GM19025 (cell line): ENCODE results near the gene TAF13.
"Not testable (repeated sequence)": the region's sequence is repeated elsewhere in the genome, so short reads cannot be mapped to it uniquely, and the experiment has no call there.

Source experiments
- ATAC-seq: cut with Tn5 transposase; IDR thresholded peaks from one replicate; pipeline ENCODE4 v1.9.1; 2021; ENCODE audit warnings: mild to moderate bottlenecking, low read depth, moderate library complexity; ENCODE audit not compliant: unreplicated experiment

TAF13 gene

DNA sequence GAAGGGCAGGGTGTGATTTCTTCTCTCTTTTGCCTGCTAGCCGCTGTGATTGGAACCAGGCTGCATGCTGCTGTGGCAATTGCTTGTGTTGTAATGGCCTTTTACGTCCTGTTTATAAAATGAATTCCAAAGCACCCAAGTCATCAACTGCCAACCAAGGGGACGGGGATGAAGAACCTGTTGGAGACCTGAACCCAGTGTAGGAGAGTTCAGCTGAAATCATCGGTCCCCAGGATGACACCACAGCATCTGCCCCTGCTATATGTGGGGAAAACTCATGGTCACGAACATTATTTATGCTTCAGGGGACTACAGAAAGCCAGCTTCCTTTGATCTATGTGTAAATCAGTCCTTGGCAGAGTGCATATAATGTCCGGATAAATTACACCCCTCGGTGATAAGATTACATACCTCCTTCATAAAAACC is 18.6 kb upstream of the TAF13 start:
- no peak for ATAC-seq

DNA sequence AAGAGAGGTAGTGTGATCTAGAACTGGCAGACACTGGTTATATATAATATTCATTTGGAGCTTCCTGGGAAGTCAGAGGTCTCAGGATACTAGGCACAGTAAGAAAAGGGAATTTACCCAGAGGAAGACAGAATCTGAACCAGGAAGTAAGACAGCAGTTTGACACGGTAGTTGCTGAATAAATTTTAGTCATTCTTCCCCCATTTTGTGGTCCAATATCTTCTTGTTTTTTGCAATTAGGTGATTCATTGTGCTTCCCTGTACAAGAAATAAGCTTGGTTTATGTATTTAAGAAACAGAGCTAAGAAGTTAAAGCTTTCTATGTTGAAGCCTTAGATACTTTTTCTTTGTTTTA is 16.0 kb upstream of the TAF13 start:
- ATAC-seq, result no peak

DNA sequence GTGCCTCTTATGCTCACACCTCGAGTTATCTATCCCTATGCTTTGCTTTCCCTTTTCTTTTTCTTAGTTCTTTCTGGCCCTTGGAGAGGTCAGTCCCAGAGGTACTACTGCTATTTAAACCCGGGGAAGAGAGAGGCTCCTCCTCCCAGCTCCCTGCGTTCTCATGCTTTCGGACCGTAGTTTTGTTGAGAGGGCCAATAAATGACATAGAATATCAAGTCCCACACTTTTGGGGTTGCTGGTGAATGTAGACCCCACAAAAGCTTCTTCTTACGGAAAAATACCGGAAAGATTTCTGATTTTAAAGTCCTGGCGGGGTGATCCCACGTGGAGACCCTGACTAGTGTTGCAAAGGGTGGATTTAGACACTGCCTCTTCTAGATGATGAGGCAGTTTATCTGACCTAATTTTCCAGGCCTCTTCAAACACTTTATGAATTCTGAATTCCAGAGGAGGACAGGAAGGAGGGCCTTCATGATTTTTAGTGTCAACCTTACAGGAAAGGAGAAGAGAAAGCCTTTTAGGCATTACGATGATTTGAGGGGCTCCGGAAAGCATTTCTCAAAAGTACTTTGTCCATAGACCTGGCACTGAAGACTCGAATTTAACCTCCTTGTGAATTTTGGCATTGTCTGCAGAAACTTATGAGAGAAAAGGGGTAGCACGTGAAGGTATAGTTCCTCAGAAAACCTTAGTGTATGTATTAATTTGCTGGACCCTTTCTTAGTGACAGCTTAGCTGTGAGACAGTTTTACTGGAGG is 15.5 kb upstream of the TAF13 start:
- peak; percentile 40 for ATAC-seq

DNA sequence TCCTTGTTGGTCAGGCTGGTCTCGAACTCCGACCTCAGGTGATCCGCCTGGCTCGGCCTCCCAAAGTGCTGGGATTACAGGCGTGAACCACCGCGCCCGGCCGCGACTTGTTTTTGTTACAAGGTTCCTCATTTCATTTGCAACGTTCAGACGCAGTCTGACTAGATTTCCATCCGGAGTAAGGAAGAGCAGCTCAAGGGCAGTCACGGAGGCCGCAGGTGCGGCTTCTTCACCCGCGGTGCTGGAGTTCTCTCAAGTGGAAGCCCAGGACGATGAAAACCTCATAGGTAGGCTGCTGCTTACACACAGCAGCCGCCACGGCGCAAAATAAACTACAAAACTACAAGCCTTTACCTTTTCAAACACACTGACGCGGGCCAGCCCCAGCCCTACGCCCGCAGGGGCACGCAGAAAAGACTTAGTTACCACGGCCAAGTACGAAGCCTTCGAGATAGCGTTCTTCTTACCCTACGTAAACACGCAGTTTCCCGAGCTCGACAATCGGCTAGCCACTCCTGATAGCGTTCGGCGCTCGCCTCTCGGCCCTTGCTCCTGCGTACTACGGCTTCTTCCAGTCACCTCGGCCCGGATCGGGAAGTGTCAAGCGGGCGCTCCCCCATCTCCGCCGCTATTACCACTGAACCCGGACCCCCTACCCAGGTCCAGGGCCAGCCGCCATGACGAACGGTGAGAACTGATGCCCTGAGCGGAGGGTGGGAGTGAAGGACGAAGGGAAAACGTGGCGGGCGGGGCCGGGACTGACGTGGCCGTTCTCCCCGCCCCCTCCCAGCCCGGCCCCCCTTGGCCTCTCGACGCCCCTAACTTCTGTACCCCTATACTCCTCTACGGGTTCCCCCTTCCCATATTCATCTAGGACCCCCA is 14.6 kb upstream of the TAF13 start, which contains the start of gene TMEM167B:
Gene TMEM167B (plus strand): TSS at position 569 of the 882 bp plus-strand sequence. CDS start 109 bp downstream, at position 678.
- ATAC-seq, result peak; percentile 91

DNA sequence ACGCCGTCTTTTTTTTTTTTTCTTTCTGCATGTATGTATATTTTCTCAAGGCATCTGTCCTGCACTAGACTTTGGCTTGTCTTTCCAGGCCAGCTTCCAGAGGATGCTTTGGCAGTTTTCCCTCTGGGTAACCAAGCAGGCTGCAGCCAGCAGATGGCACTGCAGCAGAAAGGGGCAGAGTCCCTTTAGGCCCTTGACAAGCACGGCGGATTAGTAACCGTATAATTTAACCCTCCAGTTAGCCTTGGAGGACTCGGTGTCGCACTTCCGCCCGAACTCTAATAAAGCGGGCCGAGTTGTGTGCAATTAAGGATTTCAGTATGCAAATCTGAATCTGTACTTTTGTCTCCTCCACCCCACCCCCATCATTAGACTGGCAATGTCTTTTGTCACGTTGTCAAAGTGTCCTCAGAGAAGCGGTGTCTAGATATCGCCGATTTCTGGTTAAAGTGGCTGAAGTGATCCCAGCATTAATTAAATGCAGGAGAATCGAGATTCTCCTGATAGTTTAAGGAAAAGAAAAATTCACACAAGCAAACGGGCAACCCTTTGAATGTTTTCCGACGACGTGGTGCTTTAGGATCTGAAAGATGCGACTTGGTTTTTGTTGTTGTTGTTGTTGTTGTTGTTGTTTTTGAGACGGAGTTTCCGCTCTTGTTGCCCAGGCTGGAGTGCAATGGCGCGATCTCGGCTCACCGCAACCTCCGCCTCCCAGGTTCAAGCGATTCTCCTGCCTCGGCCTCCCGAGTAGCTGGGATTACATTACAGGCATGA is 13.6 kb upstream of the TAF13 start:
- no peak for ATAC-seq

DNA sequence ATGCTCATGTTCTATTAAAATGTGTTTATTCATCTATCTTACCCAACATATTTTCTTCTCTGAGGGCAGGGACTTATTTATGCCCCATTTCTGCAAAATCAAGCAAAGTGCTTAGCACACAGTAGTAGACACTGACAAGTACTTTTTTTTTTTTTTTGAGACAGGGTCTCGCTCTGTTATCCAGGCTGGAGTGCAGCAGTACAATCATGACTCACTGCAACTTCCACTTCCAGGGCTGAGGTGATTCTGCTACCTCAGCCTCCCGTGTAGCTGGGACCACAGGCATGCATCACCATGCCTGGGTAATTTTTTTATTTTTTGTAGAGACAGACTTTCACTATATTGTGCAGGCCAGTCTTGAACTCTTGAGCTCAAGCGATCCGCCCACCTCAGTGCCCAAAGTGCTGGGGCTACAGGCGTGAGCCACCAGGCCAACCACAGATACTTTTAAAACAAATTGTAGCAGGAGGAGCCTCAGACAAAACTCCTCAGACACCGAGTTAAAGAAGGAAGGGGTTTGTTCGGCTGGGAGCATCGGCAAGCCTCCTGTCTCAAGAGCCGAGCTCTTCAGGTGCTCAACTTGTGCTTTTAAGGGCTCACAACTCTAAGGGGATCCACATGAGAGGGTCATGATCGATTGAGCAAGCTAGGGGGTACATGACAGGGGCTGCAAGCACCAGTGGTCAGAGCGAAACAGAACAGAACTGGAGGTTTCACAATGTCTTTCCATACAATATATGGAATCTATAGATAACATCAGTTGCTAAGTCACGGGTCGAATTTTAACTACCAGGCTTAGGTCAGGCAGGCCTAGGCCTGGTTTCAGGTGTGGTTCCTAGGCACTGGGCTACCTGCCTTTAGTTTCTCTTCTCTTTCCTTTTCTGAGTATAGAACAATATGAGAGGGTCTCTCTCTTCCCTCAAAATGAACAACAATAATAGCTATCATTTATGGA is 9.0 kb upstream of the TAF13 start:
- ATAC-seq, result no peak

DNA sequence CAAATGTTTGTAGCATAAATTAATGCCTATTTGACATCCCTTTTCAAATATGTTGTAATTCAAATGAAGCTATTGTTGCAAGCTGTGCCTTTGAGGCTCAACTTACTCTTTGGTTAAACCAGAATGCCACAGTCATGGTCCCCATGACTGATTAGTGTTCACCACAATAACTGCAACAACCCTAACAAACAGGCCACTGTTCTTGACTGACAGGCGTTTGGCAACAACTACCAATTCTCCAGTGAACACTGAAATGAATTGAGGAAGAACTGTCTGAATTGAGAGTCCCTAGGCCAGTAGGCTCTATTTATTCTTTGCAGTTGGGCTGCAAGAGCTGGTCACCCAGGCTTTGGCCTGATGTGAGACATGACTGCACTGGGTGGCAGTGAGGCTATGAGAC is 8.1 kb upstream of the TAF13 start:
- ATAC-seq, result no peak

DNA sequence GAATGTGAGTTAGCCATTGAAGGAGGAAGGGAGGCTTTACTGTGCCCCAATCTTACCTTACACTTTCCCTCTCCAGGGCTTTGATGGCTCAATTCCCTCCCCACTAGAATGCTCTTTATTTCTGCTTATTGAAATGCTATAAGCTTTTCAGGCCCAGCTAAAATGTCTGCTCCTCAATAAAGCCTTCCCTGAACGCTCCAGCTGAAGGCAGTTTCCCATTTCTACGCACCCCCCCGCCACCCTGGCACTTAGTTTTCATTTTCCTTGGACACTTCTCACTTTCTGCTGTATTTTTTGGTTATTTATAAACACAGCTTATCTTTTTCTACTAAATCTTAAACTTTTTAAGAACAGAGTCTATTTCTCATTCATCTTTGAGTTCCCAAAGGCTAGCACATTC is 7.7 kb upstream of the TAF13 start:
- no peak for ATAC-seq

DNA sequence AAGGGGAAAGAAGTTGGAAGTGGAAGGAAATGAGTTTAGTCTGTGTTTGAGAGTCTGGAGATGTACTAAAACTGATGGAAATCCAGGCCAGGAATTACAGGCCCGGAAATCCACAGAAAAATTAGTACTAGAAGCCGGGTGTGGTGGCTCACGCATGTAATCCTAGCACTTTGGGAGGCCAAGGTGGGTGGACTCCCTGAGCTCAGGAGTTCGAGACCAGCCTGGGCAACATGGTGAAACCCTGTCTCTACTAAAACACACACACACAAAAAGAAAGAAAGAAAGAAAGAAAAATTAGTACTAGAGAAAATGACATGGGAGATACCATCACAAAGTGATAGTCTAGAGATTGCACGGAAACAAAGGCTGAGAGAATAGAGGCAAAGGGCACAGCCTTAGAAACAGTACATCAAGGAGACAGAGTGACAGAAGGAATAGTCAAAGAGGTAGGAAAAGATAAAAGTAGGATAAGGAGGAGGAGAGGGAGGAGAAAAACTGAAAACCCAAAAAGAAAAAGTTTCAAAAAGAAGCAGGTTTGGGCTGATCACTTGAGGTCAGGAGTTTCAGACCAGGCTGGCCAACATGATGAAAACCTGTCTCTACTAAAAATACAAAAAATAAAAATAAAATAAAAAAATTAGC is 4.8 kb upstream of the TAF13 start:
- ATAC-seq, result no peak

DNA sequence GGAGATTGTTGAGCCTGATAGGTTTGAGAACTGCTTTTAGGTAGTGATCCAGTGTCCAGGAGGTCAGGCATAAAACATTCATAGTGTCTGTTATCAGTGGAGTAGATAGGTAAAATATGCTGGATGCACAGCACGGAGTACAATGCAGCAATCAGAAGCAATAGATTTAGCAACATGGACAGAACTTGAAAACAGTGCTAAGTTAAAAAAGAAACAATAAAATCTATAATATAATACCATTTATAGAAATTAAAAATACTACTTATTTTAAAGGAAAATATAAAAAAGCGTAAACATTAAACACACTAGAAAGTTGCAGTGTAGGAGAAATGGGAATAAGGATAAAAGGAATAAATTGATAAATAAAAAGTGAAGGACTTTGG is 3.4 kb upstream of the TAF13 start:
- ATAC-seq, result no peak

DNA sequence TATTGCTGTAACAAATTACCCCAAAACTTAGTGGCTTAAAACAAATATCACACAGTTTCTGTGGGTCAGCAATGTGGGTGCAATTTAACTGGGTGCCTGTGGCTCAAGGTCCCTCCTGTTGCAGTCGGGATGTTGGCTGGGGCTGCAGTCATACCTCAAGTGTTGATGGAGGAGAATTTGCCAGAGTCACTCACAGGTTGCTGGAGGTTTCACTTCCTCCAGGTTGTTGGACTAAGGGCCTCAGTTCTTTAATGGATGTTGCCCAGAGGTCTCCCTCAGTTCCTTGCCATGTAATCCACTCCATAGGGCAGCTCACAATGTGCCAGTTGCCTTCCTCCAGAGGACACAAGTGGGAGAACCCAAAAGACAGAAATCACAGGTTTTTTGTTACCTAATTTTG is 2.5 kb upstream of the TAF13 start:
- no peak for ATAC-seq

DNA sequence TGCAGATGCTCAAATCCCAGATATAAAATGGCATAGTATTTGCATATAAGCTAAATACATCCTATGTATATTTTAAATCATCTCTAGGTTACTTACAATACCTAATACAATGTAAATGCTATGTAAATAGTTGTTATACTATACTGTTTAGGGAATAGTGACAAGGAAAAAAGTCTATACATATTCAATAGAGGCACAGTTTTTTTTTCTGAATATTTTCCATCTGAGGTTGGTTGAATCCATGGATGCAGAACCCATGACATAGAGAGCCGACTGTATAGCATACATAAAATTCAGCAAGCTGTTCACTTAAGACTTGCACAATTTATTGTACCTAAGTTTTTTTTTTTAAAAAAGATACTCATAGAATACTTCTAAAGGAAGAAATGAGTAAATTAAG is 6.5 kb downstream of the TAF13 start:
- ATAC-seq, result no peak

DNA sequence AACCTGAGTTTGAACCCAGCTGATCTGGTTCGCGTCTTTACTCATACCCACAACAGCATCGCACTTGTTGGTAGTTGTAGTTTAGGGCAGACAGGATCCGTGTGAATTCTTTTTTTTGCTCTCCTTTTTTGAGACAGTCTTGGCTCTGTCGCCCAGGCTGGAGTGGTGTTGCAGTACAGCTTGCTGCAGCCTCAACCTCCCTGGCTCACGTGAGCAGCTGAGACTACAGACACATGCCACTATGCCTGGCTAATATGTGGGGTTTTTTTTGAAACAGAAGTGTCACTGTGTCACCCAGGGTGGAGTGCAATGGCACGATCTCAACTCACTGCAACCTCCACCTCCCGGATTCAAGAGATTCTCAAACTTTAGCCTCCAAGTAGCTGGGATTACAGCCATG is 7.9 kb downstream of the TAF13 start:
- no peak for ATAC-seq

DNA sequence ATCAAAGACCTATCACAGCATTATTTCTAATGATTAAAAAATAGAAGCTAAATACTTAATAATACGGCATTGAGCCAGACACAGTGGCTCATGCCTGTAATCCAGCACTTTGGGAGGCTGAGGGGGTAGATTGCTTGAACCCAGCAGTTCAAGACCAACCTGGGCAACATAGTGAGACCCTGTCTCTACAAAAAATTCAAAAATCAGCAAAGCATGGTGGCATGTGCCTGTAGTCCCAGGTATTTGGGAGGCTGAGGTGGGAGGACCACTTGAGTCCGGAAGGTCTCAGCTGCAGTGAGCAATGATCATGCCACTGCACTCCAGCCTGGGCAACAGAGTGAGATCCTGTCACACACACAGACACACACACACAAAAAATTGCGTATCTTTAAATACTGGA is 10.7 kb downstream of the TAF13 start:
- no peak for ATAC-seq

DNA sequence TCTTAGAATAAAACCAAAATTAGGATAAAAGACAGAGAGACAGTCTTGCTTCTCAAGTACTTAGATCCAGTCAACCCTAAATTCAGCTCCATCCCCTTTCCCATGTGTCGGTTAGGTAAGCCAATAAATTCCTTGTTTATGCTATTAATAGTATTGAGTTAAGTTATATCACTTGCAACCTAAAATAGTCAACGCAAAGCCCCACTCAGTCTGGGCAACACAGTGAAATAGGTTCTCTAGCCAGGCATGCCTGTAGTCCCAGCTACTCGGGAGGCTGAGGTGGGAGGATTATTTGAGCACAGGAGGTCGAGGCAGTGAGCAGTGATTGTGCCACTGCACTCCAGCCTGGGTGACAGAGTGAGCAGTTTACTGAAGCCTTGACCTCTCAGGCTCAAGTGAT is 14.6 kb downstream of the TAF13 start:
- no peak for ATAC-seq

DNA sequence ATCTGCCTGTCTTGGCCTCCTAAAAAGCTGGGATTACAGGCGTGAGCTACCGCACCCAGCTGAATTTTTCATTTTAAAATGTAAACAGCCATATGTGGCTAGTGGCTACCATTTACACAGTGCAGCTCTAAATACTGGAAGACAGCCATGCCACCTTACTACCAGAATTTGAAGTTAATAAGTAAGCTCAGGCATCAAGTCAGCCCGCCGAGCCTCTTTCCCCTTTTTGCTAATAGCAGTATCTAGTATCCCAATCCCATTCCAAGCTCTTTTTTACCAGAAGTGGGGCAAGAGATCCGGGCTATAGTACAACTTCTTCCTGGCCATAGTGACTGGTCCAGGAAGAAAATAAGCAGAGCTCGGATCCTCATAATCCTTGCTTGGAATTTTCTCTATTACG is 15.1 kb downstream of the TAF13 start:
- no peak for ATAC-seq

DNA sequence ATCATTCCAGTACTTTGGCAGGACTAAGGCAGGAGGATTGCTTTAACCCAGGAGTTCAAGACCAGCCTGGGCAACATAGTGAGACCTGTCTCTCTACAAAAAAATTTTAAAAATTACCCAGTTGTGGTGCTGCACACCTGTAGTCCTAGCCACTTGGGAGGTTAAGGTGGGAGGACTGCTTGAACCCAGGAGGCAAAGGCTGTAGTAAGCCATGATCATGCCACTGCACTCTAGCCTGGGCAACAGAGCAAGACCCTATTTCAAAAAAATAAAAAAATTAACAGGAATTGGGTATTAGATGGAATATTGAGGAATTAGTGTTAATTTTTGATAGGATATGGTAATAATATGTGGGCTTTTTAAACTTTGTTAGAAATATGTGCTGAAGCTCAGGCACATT is 16.8 kb downstream of the TAF13 start:
- ATAC-seq, result no peak

DNA sequence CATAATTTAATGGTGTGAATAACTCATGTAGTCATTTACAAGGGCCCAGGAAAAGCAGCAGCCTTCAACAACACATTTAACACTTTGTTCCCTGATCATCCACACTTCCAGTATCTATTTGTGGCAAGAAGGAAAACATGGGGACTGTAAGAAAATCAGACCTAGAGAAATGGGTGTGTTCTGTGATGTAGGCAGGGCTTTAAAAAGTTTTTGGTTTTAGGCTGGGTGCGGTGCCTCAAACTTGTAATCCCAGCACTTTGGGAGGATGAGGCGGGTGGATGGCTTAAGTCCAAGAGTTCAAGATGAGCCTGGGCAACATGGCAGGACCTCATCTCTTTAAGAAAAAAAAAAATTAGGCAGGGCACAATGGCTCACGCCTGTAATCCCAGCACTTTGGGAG is 19.7 kb downstream of the TAF13 start:
- no peak for ATAC-seq

DNA sequence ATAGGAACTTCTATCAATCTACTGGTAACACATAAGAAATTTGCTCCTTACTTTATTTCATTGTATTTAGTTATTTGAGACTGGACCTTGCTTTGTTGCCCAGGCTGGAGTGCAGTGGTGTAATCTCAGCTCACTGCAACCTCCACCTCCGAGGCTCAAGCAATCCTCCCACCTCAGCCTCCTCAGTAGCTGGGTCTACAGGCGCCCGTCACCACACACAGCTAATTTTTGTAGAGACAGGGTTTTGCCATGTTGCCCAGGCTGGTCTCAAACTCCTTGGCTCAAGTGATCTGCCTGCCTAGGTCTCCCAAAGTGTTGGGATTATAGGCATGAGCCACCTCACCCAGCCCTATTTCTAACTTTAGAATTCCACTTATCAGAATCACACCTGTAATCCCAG is 23.7 kb downstream of the TAF13 start:
- ATAC-seq, result not testable (repeated sequence)
